GM12865 (cell line): ENCODE data around the gene ZFTA.

Experiments used
- DNase-seq: peaks from one replicate; pipeline ENCODE4 v3.0.0; 2010; ENCODE audit warnings: low read depth
- H3K4me3 ChIP-seq: 2 replicates; pipeline ENCODE4 v1.5.1; 2011; ENCODE audit warnings: mild to moderate bottlenecking, low read depth, low read length, control low read depth
- CTCF ChIP-seq: IDR thresholded peaks from 2 replicates; pipeline ENCODE4 v1.5.1; 2011; ENCODE audit warnings: low read length, control low read depth, low read depth, inconsistent platforms; ENCODE audit not compliant: insufficient read depth; ENCODE audit errors: missing control alignments

ZFTA gene

DNA sequence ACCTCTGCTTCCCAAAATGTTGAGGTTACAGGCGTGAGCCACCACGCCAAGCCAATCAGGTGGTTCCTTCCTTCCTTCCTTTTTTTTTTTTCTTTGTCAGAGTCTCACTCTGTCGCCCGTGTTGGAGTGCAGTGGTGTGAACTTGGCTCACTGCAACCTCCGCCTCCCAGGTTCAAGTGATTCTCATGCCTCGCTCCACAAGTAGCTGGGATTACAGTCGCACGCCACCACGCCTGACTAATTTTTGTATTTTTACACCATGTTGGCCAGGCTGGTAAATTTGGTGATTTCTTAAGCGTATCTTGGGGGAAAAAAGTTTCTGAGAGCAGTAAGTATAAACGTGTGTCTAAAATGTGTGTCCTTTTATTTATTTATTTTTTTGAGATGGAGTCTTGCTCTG, 26.5 kb upstream of the ZFTA start:
- TF ChIP-seq CTCF, result no peak
- DNase-seq, result no peak

DNA sequence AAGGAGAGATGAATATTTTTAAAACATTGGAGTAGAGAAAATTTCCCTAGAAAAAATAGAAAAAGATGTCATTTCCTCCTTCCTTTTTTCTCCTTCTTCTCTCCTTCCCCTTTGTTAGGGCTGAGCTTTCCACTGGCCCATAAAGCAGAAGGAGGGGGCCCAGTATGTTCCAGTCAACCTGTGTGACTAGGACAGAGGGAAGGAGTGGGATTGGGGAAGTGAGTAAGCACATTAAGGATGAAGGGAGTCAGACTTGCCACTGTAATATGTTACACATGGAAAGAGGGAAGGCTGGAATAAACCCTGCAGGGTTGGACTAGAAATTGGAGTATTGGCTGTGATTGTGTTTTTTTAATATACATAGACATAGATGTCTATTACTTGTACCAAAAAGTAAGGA, 24.6 kb upstream of the ZFTA start:
- no peak for TF ChIP-seq CTCF
- DNase-seq, result no peak
- no peak overlapping the region for H3K4me3 ChIP-seq

More for the DNA sequence above, 26.5 kb upstream of the ZFTA start:
- no peak overlapping the region for H3K4me3 ChIP-seq

GRCh38 chr11:63791495-63792167, 23.1 kb upstream of the ZFTA start:
- DNase-seq, result no peak
- no peak overlapping the region for H3K4me3 ChIP-seq
- no peak for TF ChIP-seq CTCF

DNA sequence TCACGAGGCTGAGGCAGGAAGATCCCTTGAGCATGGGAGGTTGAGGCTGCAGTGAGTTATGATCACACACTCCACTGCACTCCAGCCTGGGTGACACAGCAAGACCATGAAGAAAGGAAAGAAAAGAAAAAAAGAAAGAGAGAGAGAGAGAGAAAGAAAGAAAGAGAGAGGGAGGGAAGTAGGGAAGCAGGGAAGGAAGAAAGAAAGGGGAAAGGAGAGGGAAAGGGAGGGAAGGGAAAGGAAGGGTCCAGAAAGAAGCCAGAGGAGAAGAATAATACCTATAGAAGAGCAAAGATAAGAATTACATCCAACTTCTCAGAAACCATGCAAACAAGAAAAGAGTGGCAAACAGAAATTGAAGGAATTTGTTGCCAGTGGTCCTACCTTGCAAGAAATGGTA, 17.2 kb upstream of the ZFTA start:
- no peak overlapping the region for H3K4me3 ChIP-seq
- DNase-seq, result no peak
- TF ChIP-seq CTCF, result no peak

DNA sequence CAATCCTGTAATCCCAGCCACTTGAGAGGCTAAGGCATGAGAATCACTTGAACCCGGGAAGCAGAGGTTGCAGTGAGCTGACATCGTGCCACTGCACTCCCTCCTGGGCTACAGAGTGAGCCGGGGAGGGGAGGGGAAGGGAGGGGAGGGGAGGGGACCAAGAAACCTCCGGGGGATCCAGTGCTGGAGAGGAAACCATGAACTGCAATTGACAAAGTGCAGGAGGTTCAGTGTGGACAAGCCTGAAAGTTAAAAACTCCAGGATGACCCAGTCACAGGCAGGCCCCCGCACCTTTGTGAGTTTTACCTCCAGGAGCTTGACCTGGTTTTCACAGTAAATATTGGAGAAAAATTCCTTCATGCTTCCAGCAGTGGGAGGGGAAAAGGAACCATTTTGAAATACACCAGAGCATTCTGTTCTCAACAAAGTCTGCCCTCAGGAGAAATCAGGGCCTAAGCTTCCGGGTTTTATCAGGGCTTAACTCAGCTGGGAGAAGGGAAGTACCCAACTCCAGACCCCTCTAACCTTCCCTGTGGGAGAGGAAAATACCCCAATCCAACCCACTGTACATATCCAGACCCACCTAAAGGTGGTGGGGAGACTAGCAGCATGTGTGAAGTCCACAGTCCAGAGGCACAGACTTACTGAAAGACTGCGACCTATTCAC, 15.5 kb upstream of the ZFTA start:
- no peak for DNase-seq
- no peak overlapping the region for H3K4me3 ChIP-seq
- TF ChIP-seq CTCF, result no peak

DNA sequence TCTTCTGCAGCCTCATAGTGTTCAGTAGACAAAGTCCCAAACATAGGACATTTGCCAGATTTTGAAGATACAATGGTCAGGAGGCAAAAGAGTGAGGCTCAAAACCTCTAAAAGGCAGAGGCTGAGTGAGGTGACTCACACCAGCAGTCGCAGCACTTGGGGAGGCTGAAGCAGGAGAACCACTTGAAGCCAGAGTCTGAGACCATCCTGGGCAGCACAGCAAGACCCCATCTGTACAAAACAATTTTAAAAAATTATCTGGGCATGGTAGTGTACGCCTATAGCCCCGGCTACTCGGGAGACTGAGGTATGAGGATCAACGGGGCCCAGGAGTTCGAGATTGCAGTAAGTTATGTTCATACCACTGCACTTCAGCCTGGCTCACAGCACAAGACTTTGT, 14.2 kb upstream of the ZFTA start:
- DNase-seq, result no peak
- no peak overlapping the region for H3K4me3 ChIP-seq
- no peak for TF ChIP-seq CTCF

- no peak for TF ChIP-seq CTCF
- DNase-seq, result no peak
- no peak overlapping the region for H3K4me3 ChIP-seq
Measured at GRCh38 chr11:63779039-63779438, 10.5 kb upstream of the ZFTA start.
